ENCODE measurements around the gene AMOTL1.
A peak's percentile ranks its signal among the peaks of the same experiment; 100 is the strongest.

Gene AMOTL1

GRCh38 chr11:94767701-94768601 lies at the start of gene AMOTL1:
Gene AMOTL1 (plus strand): TSS chr11:94768356. CDS start chr11:94768512, 156 bp downstream.
- DNase-seq (ENCODE audit: extremely low read depth, low read depth), result peak; percentile 58
- peak; percentile 8 for TF ChIP-seq CTCF (IDR thresholded peaks at IDR 0.05; ENCODE audit: low read depth, low read length)

GRCh38 chr11:94719876-94720275 lies 48.3 kb upstream of the AMOTL1 start:
- no peak for DNase-seq (ENCODE audit: extremely low read depth, low read depth)
- TF ChIP-seq CTCF (IDR thresholded peaks at IDR 0.05; ENCODE audit: low read depth, low read length), result no peak

GRCh38 chr11:94721565-94722292 lies 46.4 kb upstream of the AMOTL1 start:
- no peak for TF ChIP-seq CTCF (IDR thresholded peaks at IDR 0.05; ENCODE audit: low read depth, low read length)
- no peak for DNase-seq (ENCODE audit: extremely low read depth, low read depth)

- no peak for DNase-seq (ENCODE audit: extremely low read depth, low read depth)
- no peak for TF ChIP-seq CTCF (IDR thresholded peaks at IDR 0.05; ENCODE audit: low read depth, low read length)
These were observed 45.4 kb upstream of the AMOTL1 start for GRCh38 chr11:94722735-94723134.

- no peak for TF ChIP-seq CTCF (IDR thresholded peaks at IDR 0.05; ENCODE audit: low read depth, low read length)
- DNase-seq (ENCODE audit: extremely low read depth, low read depth), result no peak
These were observed 43.1 kb upstream of the AMOTL1 start for GRCh38 chr11:94725097-94725496.

- DNase-seq (ENCODE audit: extremely low read depth, low read depth), result no peak
- no peak for TF ChIP-seq CTCF (IDR thresholded peaks at IDR 0.05; ENCODE audit: low read depth, low read length)
These were observed 40.3 kb upstream of the AMOTL1 start for GRCh38 chr11:94727819-94728218.

- TF ChIP-seq CTCF (IDR thresholded peaks at IDR 0.05; ENCODE audit: low read depth, low read length), result no peak
- no peak for DNase-seq (ENCODE audit: extremely low read depth, low read depth)
These were observed 39.6 kb upstream of the AMOTL1 start for GRCh38 chr11:94728541-94728940.

Data from AG09319 (cell line).